Measurements from ENCODE around the gene GPR132.
"Not testable (repeated sequence)": the region's sequence is repeated elsewhere in the genome, so short reads cannot be mapped to it uniquely, and the experiment has no call there.

The GPR132 gene

GRCh38 chr14:105039458-105040205, 25.6 kb downstream of the GPR132 start:
- H3K4me1 ChIP-seq (ENCODE audit: insufficient read depth, low read length, severe bottlenecking): peaks cover 3% of the 10 kb centered on the region
- no peak overlapping the region for H2AFZ ChIP-seq (ENCODE audit: low read length)
- no peaks in the 10 kb centered on the region for H3F3A ChIP-seq (ENCODE audit: insufficient read depth, low read length)
- H4K20me1 ChIP-seq (ENCODE audit: insufficient read depth, low read length): no peaks in the 10 kb centered on the region
- no peak overlapping the region for H3K4me3 ChIP-seq (ENCODE audit: low read depth, low read length, poor library complexity, severe bottlenecking)
- peaks cover 18% of the 10 kb centered on the region for H3K27me3 ChIP-seq (ENCODE audit: insufficient read depth, low read length)
- H3K79me2 ChIP-seq (ENCODE audit: insufficient read depth, low read length): no peaks in the 10 kb centered on the region
- H3K9me3 ChIP-seq (ENCODE audit: low read length): peaks cover under 1% of the 10 kb centered on the region; the same call in 1 of the 2 replicates
- no peak overlapping the region for H3K4me2 ChIP-seq (ENCODE audit: low read length)
- H3K9ac ChIP-seq (ENCODE audit: low read length): no peak overlapping the region
- H3K27ac ChIP-seq (ENCODE audit: low read depth, low read length, poor library complexity, severe bottlenecking): no peak overlapping the region
- TF ChIP-seq EZH2 (IDR thresholded peaks at IDR 0.05; ENCODE audit: borderline replicate concordance, low read length): no peak
- TF ChIP-seq CTCF (IDR thresholded peaks at IDR 0.05; ENCODE audit: low read length): no peak
- no peaks in the 10 kb centered on the region; the same call in 1 of the 2 replicates for H3K36me3 ChIP-seq (ENCODE audit: insufficient read depth, low read length)
- no peaks in the 10 kb centered on the region for H3K9me2 ChIP-seq (ENCODE audit: low read depth, low read length)

- Histone ChIP-seq H3K4me1 (ENCODE audit: insufficient read depth, low read length, severe bottlenecking) (peaks cover 13% of the 10 kb centered on the region), H3K9me3 (ENCODE audit: low read length) (peaks cover 15% of the 10 kb centered on the region; the same call in 1 of the 2 replicates), H3K27me3 (ENCODE audit: insufficient read depth, low read length) (peaks cover 12% of the 10 kb centered on the region)
- H3K9ac ChIP-seq (ENCODE audit: low read length); H3K79me2 ChIP-seq (ENCODE audit: insufficient read depth, low read length); H3K27ac ChIP-seq (ENCODE audit: low read depth, low read length, poor library complexity, severe bottlenecking); H4K20me1 ChIP-seq (ENCODE audit: insufficient read depth, low read length); H3K4me2 ChIP-seq (ENCODE audit: low read length); H3K36me3 ChIP-seq (ENCODE audit: insufficient read depth, low read length); H2AFZ ChIP-seq (ENCODE audit: low read length); H3K9me2 ChIP-seq (ENCODE audit: low read depth, low read length); H3K4me3 ChIP-seq (ENCODE audit: low read depth, low read length, poor library complexity, severe bottlenecking); H3F3A ChIP-seq (ENCODE audit: insufficient read depth, low read length): not testable (repeated sequence)
Measured at GRCh38 chr14:105035616-105036015, 29.6 kb downstream of the GPR132 start.

- peaks cover 13% of the 10 kb centered on the region for H3K27me3 ChIP-seq (ENCODE audit: insufficient read depth, low read length)
- H3K36me3 ChIP-seq (ENCODE audit: insufficient read depth, low read length): no peaks in the 10 kb centered on the region; the same call in 1 of the 2 replicates
- peak overlapping the region; percentile 52; the same call in 1 of the 2 replicates for H2AFZ ChIP-seq (ENCODE audit: low read length)
- H3K4me2 ChIP-seq (ENCODE audit: low read length): no peak overlapping the region
- H3K79me2 ChIP-seq (ENCODE audit: insufficient read depth, low read length): no peaks in the 10 kb centered on the region
- no peak overlapping the region for H3K27ac ChIP-seq (ENCODE audit: low read depth, low read length, poor library complexity, severe bottlenecking)
- H3K9ac ChIP-seq (ENCODE audit: low read length): no peak overlapping the region
- no peak for TF ChIP-seq CTCF (IDR thresholded peaks at IDR 0.05; ENCODE audit: low read length)
- TF ChIP-seq EZH2 (IDR thresholded peaks at IDR 0.05; ENCODE audit: borderline replicate concordance, low read length): no peak
- H3K9me2 ChIP-seq (ENCODE audit: low read depth, low read length): no peaks in the 10 kb centered on the region
- peaks cover 13% of the 10 kb centered on the region for H3K4me1 ChIP-seq (ENCODE audit: insufficient read depth, low read length, severe bottlenecking)
- H3F3A ChIP-seq (ENCODE audit: insufficient read depth, low read length): no peaks in the 10 kb centered on the region
- H4K20me1 ChIP-seq (ENCODE audit: insufficient read depth, low read length): no peaks in the 10 kb centered on the region
- peaks cover 15% of the 10 kb centered on the region; the same call in 1 of the 2 replicates for H3K9me3 ChIP-seq (ENCODE audit: low read length)
- no peak overlapping the region for H3K4me3 ChIP-seq (ENCODE audit: low read depth, low read length, poor library complexity, severe bottlenecking)
Measured at GRCh38 chr14:105034315-105035039, 30.8 kb downstream of the GPR132 start.

DNA sequence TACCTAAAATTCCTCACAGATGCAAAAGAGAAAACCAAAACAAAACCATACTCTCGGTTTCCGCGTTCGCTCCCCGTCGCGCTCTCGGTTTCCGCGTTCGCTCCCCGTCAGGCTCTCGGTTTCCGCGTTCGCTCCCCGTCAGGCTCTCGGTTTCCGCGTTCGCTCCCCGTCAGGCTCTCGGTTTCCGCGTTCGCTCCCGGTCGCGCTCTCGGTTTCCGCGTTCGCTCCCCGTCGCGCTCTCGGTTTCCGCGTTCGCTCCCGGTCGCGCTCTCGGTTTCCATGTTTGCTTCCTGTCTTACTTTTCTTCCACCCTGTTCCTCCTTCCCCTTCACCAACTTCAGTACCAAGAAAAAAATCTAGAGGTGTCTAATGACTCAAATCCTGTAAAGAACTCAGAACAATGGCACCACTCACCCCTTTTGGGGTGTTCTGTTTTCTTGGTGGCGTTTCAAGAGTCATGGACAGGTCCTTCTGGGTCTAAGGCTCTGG, 31.8 kb downstream of the GPR132 start:
- not testable (repeated sequence) for H3K79me2 ChIP-seq (ENCODE audit: insufficient read depth, low read length); H3K4me3 ChIP-seq (ENCODE audit: low read depth, low read length, poor library complexity, severe bottlenecking); H3K4me2 ChIP-seq (ENCODE audit: low read length); H4K20me1 ChIP-seq (ENCODE audit: insufficient read depth, low read length); H3K27ac ChIP-seq (ENCODE audit: low read depth, low read length, poor library complexity, severe bottlenecking); H2AFZ ChIP-seq (ENCODE audit: low read length); H3K9me2 ChIP-seq (ENCODE audit: low read depth, low read length); H3F3A ChIP-seq (ENCODE audit: insufficient read depth, low read length); H3K9ac ChIP-seq (ENCODE audit: low read length); H3K36me3 ChIP-seq (ENCODE audit: insufficient read depth, low read length)
- H3K27me3 ChIP-seq (ENCODE audit: insufficient read depth, low read length): peaks cover 16% of the 10 kb centered on the region
- H3K4me1 ChIP-seq (ENCODE audit: insufficient read depth, low read length, severe bottlenecking): peaks cover 13% of the 10 kb centered on the region
- H3K9me3 ChIP-seq (ENCODE audit: low read length): peaks cover 15% of the 10 kb centered on the region; the same call in 1 of the 2 replicates

DNA sequence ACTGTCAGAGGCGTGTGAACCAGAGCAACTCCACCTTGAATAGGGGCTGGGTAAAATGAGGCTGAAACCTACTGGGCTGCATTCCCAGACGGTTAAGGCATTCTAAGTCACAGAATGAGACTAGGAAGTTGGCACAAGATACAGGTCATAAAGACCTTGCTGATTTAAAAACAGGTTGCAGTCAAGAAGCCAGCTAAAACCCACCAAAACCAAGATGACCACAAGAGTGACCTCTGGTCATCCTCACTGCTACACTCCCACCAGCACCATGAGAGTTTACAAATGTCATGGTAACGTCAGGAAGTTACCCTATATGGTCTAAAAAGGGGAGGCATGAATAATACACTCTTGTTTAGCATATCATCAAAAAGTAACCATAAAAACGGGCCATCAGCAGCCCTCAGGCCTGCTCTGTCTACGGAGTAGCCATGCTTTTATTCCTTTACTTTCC, 32.8 kb downstream of the GPR132 start:
- not testable (repeated sequence) for H3K9me2 ChIP-seq (ENCODE audit: low read depth, low read length); H3K27ac ChIP-seq (ENCODE audit: low read depth, low read length, poor library complexity, severe bottlenecking); H3K79me2 ChIP-seq (ENCODE audit: insufficient read depth, low read length); H3K9ac ChIP-seq (ENCODE audit: low read length); H3K4me2 ChIP-seq (ENCODE audit: low read length); H3K4me3 ChIP-seq (ENCODE audit: low read depth, low read length, poor library complexity, severe bottlenecking); H4K20me1 ChIP-seq (ENCODE audit: insufficient read depth, low read length); H3K36me3 ChIP-seq (ENCODE audit: insufficient read depth, low read length); H2AFZ ChIP-seq (ENCODE audit: low read length); H3F3A ChIP-seq (ENCODE audit: insufficient read depth, low read length)
- Histone ChIP-seq H3K27me3 (ENCODE audit: insufficient read depth, low read length) (peaks cover 21% of the 10 kb centered on the region), H3K9me3 (ENCODE audit: low read length) (peaks cover 15% of the 10 kb centered on the region; the same call in 1 of the 2 replicates), H3K4me1 (ENCODE audit: insufficient read depth, low read length, severe bottlenecking) (peaks cover 14% of the 10 kb centered on the region)

Data from OCI-LY1 (cell line).